Middle frontal gyrus (tissue), 1 donor: ENCODE results near the gene TUBG1.
"Not testable (repeated sequence)": the region's sequence is repeated elsewhere in the genome, so short reads cannot be mapped to it uniquely, and the experiment has no call there.

Experiments
- DNase-seq: peaks from one replicate; pipeline ENCODE4 v3.0.0-alpha.2; 2015; ENCODE audit warnings: low spot score; ENCODE audit errors: extremely low spot score

TUBG1 gene

GRCh38 chr17:42578282-42578869 lies 31.1 kb upstream of the TUBG1 start:
- DNase-seq, result no peak

- no peak for DNase-seq
Observed at GRCh38 chr17:42579794-42580551, 29.5 kb upstream of the TUBG1 start.

GRCh38 chr17:42581744-42582270 lies 27.7 kb upstream of the TUBG1 start:
- DNase-seq, result no peak

- DNase-seq, result no peak
Observed at GRCh38 chr17:42584880-42585279, 24.6 kb upstream of the TUBG1 start.

GRCh38 chr17:42585353-42585752 lies 24.1 kb upstream of the TUBG1 start:
- DNase-seq, result no peak

GRCh38 chr17:42586514-42587230 lies 22.8 kb upstream of the TUBG1 start:
- DNase-seq, result no peak

GRCh38 chr17:42590886-42591285 lies 18.6 kb upstream of the TUBG1 start:
- DNase-seq, result no peak

GRCh38 chr17:42591411-42591810 lies 18.1 kb upstream of the TUBG1 start:
- DNase-seq, result no peak

- DNase-seq, result no peak
Observed at GRCh38 chr17:42596386-42596785, 13.1 kb upstream of the TUBG1 start.

GRCh38 chr17:42598905-42599304 lies 10.6 kb upstream of the TUBG1 start:
- DNase-seq, result no peak

- DNase-seq, result no peak
Observed at GRCh38 chr17:42603318-42603717, 6.2 kb upstream of the TUBG1 start.

GRCh38 chr17:42607769-42608168 lies 1.7 kb upstream of the TUBG1 start:
- DNase-seq, result no peak

GRCh38 chr17:42608305-42609181 lies 940 bp upstream of the TUBG1 start:
- DNase-seq, result no peak

GRCh38 chr17:42609814-42610801 lies 625 bp downstream of the TUBG1 start:
- DNase-seq, result not testable (repeated sequence)

GRCh38 chr17:42612013-42612412 lies 2.5 kb downstream of the TUBG1 start:
- DNase-seq, result no peak

GRCh38 chr17:42613699-42614295 lies 4.3 kb downstream of the TUBG1 start:
- no peak for DNase-seq

GRCh38 chr17:42617956-42618431 lies 8.5 kb downstream of the TUBG1 start:
- no peak for DNase-seq

GRCh38 chr17:42618442-42619150 lies 9.1 kb downstream of the TUBG1 start:
- DNase-seq, result no peak

GRCh38 chr17:42621987-42622386 lies 12.5 kb downstream of the TUBG1 start:
- not testable (repeated sequence) for DNase-seq
